GM18517 (cell line): ENCODE data around the gene MAD2L2.

Source experiments
- ATAC-seq: cut with Tn5 transposase; IDR thresholded peaks from one replicate; pipeline ENCODE4 v1.9.1; 2021; ENCODE audit warnings: mild to moderate bottlenecking, moderate library complexity; ENCODE audit not compliant: unreplicated experiment

The MAD2L2 gene

GRCh38 chr1:11705596-11705995 lies 24.6 kb upstream of the MAD2L2 start:
- ATAC-seq, result no peak

GRCh38 chr1:11704691-11705475 lies 23.9 kb upstream of the MAD2L2 start:
- no peak for ATAC-seq

GRCh38 chr1:11704194-11704529 lies 23.2 kb upstream of the MAD2L2 start:
- ATAC-seq, result no peak

GRCh38 chr1:11703357-11704193 lies 22.6 kb upstream of the MAD2L2 start:
- ATAC-seq, result no peak

GRCh38 chr1:11701981-11702803 lies 21.2 kb upstream of the MAD2L2 start:
- ATAC-seq, result no peak

GRCh38 chr1:11701551-11701961 lies 20.6 kb upstream of the MAD2L2 start:
- ATAC-seq, result no peak

GRCh38 chr1:11700601-11701467 lies 19.9 kb upstream of the MAD2L2 start:
- ATAC-seq, result no peak

GRCh38 chr1:11697893-11698210 lies 16.9 kb upstream of the MAD2L2 start:
- no peak for ATAC-seq

- ATAC-seq, result no peak
These were observed 16.4 kb upstream of the MAD2L2 start for GRCh38 chr1:11697188-11697892.

GRCh38 chr1:11695861-11696260 lies 14.9 kb upstream of the MAD2L2 start:
- no peak for ATAC-seq

- ATAC-seq, result no peak
These were observed 13.0 kb upstream of the MAD2L2 start for GRCh38 chr1:11693917-11694316.

GRCh38 chr1:11693024-11693590 lies 12.2 kb upstream of the MAD2L2 start:
- ATAC-seq, result no peak

GRCh38 chr1:11691928-11692711 lies 11.2 kb upstream of the MAD2L2 start:
- no peak for ATAC-seq

- ATAC-seq, result no peak
These were observed 10.5 kb upstream of the MAD2L2 start, which contains the start of gene DRAXIN for GRCh38 chr1:11691302-11691914. TSS of gene DRAXIN (plus strand) at chr1:11691710. CDS start at chr1:11706259, 14,549 bp downstream.

- ATAC-seq, result no peak
These were observed 9.7 kb upstream of the MAD2L2 start for GRCh38 chr1:11690397-11691301.

GRCh38 chr1:11688506-11688905 lies 7.6 kb upstream of the MAD2L2 start:
- no peak for ATAC-seq

GRCh38 chr1:11685210-11685752 lies 4.3 kb upstream of the MAD2L2 start:
- no peak for ATAC-seq
